Ureter (tissue), 1 donor: Measurements from ENCODE around the gene ARV1. TPM values are rescaled to one million over a fixed set of nuclear protein-coding genes. Genes with fewer than 3 reads are reported as not detected.
A peak's percentile ranks its signal among the peaks of the same experiment; 100 is the strongest.
"Not testable (repeated sequence)": the region's sequence is repeated elsewhere in the genome, so short reads cannot be mapped to it uniquely, and the experiment has no call there.

Experiments used
- DNase-seq: peaks from one replicate; pipeline ENCODE4 v3.0.0-alpha.2; 2020; ENCODE audit warnings: low spot score
- total RNA-seq: library from RNA; stranded (reverse); gene quantifications from one replicate; pipeline ENCODE4 v1.2.4, GENCODE V29; 2023
- donor health status: DM: yes; HTN: yes; CAD: no.

Gene ARV1
- total RNA-seq, 1 donor from 2014 or later = 24.3 TPM

- no peak for DNase-seq
These were observed 40.8 kb downstream of the ARV1 start for GRCh38 chr1:231019711-231020110.

GRCh38 chr1:231020139-231020601 lies 41.3 kb downstream of the ARV1 start:
- no peak for DNase-seq

GRCh38 chr1:231020816-231021215 lies 41.9 kb downstream of the ARV1 start:
- no peak for DNase-seq

GRCh38 chr1:231021540-231022031 lies 42.7 kb downstream of the ARV1 start:
- no peak for DNase-seq

- DNase-seq = not testable (repeated sequence)
These were observed 43.6 kb downstream of the ARV1 start for GRCh38 chr1:231022543-231022942.

- DNase-seq = no peak
These were observed 44.3 kb downstream of the ARV1 start for GRCh38 chr1:231023150-231023549.

- DNase-seq = no peak
These were observed 47.7 kb downstream of the ARV1 start for GRCh38 chr1:231026576-231026975.

GRCh38 chr1:231027136-231027925 lies 48.4 kb downstream of the ARV1 start:
- DNase-seq = no peak

- no peak for DNase-seq
These were observed 49.1 kb downstream of the ARV1 start for GRCh38 chr1:231027971-231028370.

- no peak for DNase-seq
These were observed 49.8 kb downstream of the ARV1 start for GRCh38 chr1:231028682-231029081.

- not testable (repeated sequence) for DNase-seq
These were observed 50.4 kb downstream of the ARV1 start for GRCh38 chr1:231029247-231029646.

- DNase-seq = no peak
These were observed 50.9 kb downstream of the ARV1 start for GRCh38 chr1:231029841-231030240.

GRCh38 chr1:231032963-231033362 lies 54.1 kb downstream of the ARV1 start:
- no peak for DNase-seq

- DNase-seq = no peak
These were observed 56.9 kb downstream of the ARV1 start for GRCh38 chr1:231035799-231036198.

GRCh38 chr1:231036416-231036815 lies 57.5 kb downstream of the ARV1 start:
- no peak for DNase-seq

- DNase-seq = no peak
These were observed 59.0 kb downstream of the ARV1 start for GRCh38 chr1:231037585-231038517.

- DNase-seq = no peak
These were observed 60.5 kb downstream of the ARV1 start for GRCh38 chr1:231039161-231040018.

- DNase-seq = peak; percentile 64
These were observed 61.3 kb downstream of the ARV1 start, which contains the start of gene FAM89A for GRCh38 chr1:231040019-231040799. FAM89A (minus strand) TSS chr1:231040254; CDS start chr1:231040211, 43 bp downstream.

- DNase-seq = no peak
These were observed 62.2 kb downstream of the ARV1 start for GRCh38 chr1:231040800-231041718.
